Peyer's patch (tissue), 4 donors: ENCODE results near the gene CRADD. TPM values are rescaled to one million over a fixed set of nuclear protein-coding genes. Genes with fewer than 3 reads are reported as not detected.
"Not testable (repeated sequence)": the region's sequence is repeated elsewhere in the genome, so short reads cannot be mapped to it uniquely, and the experiment has no call there.

Experiments
- DNase-seq, 3 donors: peaks; one replicate each; pipeline ENCODE4 v3.0.0-alpha.2; 2017 to 2019
- H3K27ac ChIP-seq, 4 donors: fragments of 200-600 bp; sonication (generic); one replicate each; pipeline ENCODE4 v1.5.1; 2016 to 2019
- H3K27me3 ChIP-seq, 2 donors: fragments of 200-600 bp; sonication (generic); one replicate each; pipeline ENCODE4 v1.5.1; 2019
- H3K36me3 ChIP-seq, 3 donors: fragments of 200-600 bp; sonication (generic); one replicate each; pipeline ENCODE4 v1.5.1; 2016 to 2019
- H3K4me1 ChIP-seq, 4 donors: fragments of 200-600 bp; sonication (generic); one replicate each; pipeline ENCODE4 v1.5.1; 2016 to 2019
- H3K4me3 ChIP-seq, 4 donors: fragments of 200-600 bp; sonication (generic); 1 replicate in 3 of 4; 2 replicates in 1 of 4; pipeline ENCODE4 v1.5.1; 2016 to 2019; ENCODE audit warnings: mild to moderate bottlenecking in 1 of 4
- H3K9me3 ChIP-seq, 4 donors: fragments of 200-600 bp; sonication (generic); one replicate each; pipeline ENCODE4 v1.5.1; 2016 to 2019; ENCODE audit warnings: mild to moderate bottlenecking in 1 of 4
- CTCF ChIP-seq, 6 experiments: fragments of 450-650 bp in 4 of 6; fragments of 200-600 bp in 2 of 6; sonication (generic) in 1 of 6; IDR thresholded peaks; one replicate each; pipeline ENCODE4 v1.5.1; 2017 to 2019; ENCODE audit warnings: antibody characterized with exemption in 6 of 6, mild to moderate bottlenecking in 3 of 6, moderate library complexity in 1 of 6
- POLR2A ChIP-seq, 2 donors: fragments of 450-650 bp; IDR thresholded peaks; one replicate each; pipeline ENCODE4 v1.5.1; 2017; ENCODE audit warnings: antibody characterized with exemption in 2 of 2, mild to moderate bottlenecking in 2 of 2, moderate library complexity in 2 of 2
- total RNA-seq, 4 donors: library from RNA; depleted of rRNA; stranded (reverse); fragments of >200 nt; gene quantifications; one replicate each; pipeline ENCODE4 v1.1.0, GENCODE V29; 2016

CRADD gene
- total RNA-seq, 4 donors from 2014 or later = 66.3 to 128 (median 89.4) TPM

- no peaks in the 10 kb centered on the region for H3K9me3 ChIP-seq
- no peak overlapping the region for H3K27ac ChIP-seq
- no peak overlapping the region for H3K4me3 ChIP-seq
- H3K36me3 ChIP-seq = no peaks in the 10 kb centered on the region
- no peak for DNase-seq
- no peak for TF ChIP-seq CTCF (IDR thresholded peaks at IDR 0.05)
- TF ChIP-seq POLR2A (IDR thresholded peaks at IDR 0.05) = no peak
- no peaks in the 10 kb centered on the region for H3K27me3 ChIP-seq
- no peaks in the 10 kb centered on the region for H3K4me1 ChIP-seq
Measured at GRCh38 chr12:93638954-93639353, 38.2 kb upstream of the CRADD start.

- H3K4me1 ChIP-seq = no peaks in the 10 kb centered on the region
- no peaks in the 10 kb centered on the region for H3K9me3 ChIP-seq
- TF ChIP-seq CTCF (IDR thresholded peaks at IDR 0.05) (no peak), POLR2A (IDR thresholded peaks at IDR 0.05) (no peak)
- H3K4me3 ChIP-seq = no peak overlapping the region
- no peak overlapping the region for H3K27ac ChIP-seq
- H3K36me3 ChIP-seq = no peaks in the 10 kb centered on the region
- no peak for DNase-seq
- no peaks in the 10 kb centered on the region for H3K27me3 ChIP-seq
Measured at GRCh38 chr12:93639406-93639805, 37.8 kb upstream of the CRADD start.

- H3K36me3 ChIP-seq, H3K4me1 ChIP-seq, H3K4me3 ChIP-seq, H3K9me3 ChIP-seq, DNase-seq, H3K27me3 ChIP-seq, H3K27ac ChIP-seq: not testable (repeated sequence)
Measured at GRCh38 chr12:93641380-93641779, 35.8 kb upstream of the CRADD start.

- Histone ChIP-seq H3K4me1 (no peaks in the 10 kb centered on the region), H3K36me3 (no peaks in the 10 kb centered on the region), H3K27me3 (no peaks in the 10 kb centered on the region), H3K9me3 (no peaks in the 10 kb centered on the region), H3K27ac (no peak overlapping the region), H3K4me3 (no peak overlapping the region)
- TF ChIP-seq POLR2A (IDR thresholded peaks at IDR 0.05) (no peak), CTCF (IDR thresholded peaks at IDR 0.05) (no peak)
- DNase-seq = no peak
Measured at GRCh38 chr12:93642751-93643150, 34.4 kb upstream of the CRADD start.

GRCh38 chr12:93645702-93646101 lies 31.5 kb upstream of the CRADD start:
- H3K27ac ChIP-seq = no peak overlapping the region
- H3K9me3 ChIP-seq = no peaks in the 10 kb centered on the region
- H3K4me3 ChIP-seq = no peak overlapping the region
- TF ChIP-seq POLR2A (IDR thresholded peaks at IDR 0.05) (no peak), CTCF (IDR thresholded peaks at IDR 0.05) (no peak)
- no peak for DNase-seq
- H3K4me1 ChIP-seq = no peaks in the 10 kb centered on the region
- H3K36me3 ChIP-seq = no peaks in the 10 kb centered on the region
- H3K27me3 ChIP-seq = no peaks in the 10 kb centered on the region

GRCh38 chr12:93650626-93651025 lies 26.5 kb upstream of the CRADD start:
- no peaks in the 10 kb centered on the region for H3K36me3 ChIP-seq
- H3K4me1 ChIP-seq = no peaks in the 10 kb centered on the region
- no peak for DNase-seq
- H3K4me3 ChIP-seq = no peak overlapping the region
- no peaks in the 10 kb centered on the region for H3K27me3 ChIP-seq
- TF ChIP-seq CTCF (IDR thresholded peaks at IDR 0.05) (no peak), POLR2A (IDR thresholded peaks at IDR 0.05) (no peak)
- no peak overlapping the region for H3K27ac ChIP-seq
- H3K9me3 ChIP-seq = no peaks in the 10 kb centered on the region
